ENCODE measurements around the gene AFF4.
"Not testable (repeated sequence)": the region's sequence is repeated elsewhere in the genome, so short reads cannot be mapped to it uniquely, and the experiment has no call there.

Gene AFF4

GRCh38 chr5:132860742-132861141 lies 102.7 kb downstream of the AFF4 start:
- Mint-ChIP-seq H3K4me3 (no peak overlapping the region), H3K36me3 (ENCODE audit: low read depth) (no peaks in the 10 kb centered on the region), H3K27ac (peak overlapping the region in 1 of 3 experiments; percentile 13), H3K9me3 (no peaks in the 10 kb centered on the region), H3K4me1 (peaks cover 6% of the 10 kb centered on the region), H3K27me3 (ENCODE audit: low read depth) (peaks cover 9% of the 10 kb centered on the region)
- no peak for TF ChIP-seq CTCF (IDR thresholded peaks at IDR 0.05; ENCODE audit: unreplicated experiment in 3 of 3)

GRCh38 chr5:132859889-132860437 lies 103.5 kb downstream of the AFF4 start:
- Mint-ChIP-seq H3K27ac (no peak overlapping the region), H3K9me3 (no peaks in the 10 kb centered on the region), H3K4me1 (no peaks in the 10 kb centered on the region), H3K4me3 (no peak overlapping the region), H3K36me3 (ENCODE audit: low read depth) (no peaks in the 10 kb centered on the region), H3K27me3 (ENCODE audit: low read depth) (peaks cover 15% of the 10 kb centered on the region)
- TF ChIP-seq CTCF (IDR thresholded peaks at IDR 0.05; ENCODE audit: unreplicated experiment in 3 of 3), result no peak

- H3K36me3 Mint-ChIP-seq (ENCODE audit: low read depth), result no peaks in the 10 kb centered on the region
- peaks cover 12% of the 10 kb centered on the region for H3K27me3 Mint-ChIP-seq (ENCODE audit: low read depth)
- TF ChIP-seq CTCF (IDR thresholded peaks at IDR 0.05; ENCODE audit: unreplicated experiment in 3 of 3), result no peak
Measured at GRCh38 chr5:132856011-132856410, 107.4 kb downstream of the AFF4 start.

GRCh38 chr5:132854992-132855391 lies 108.4 kb downstream of the AFF4 start:
- H3K36me3 Mint-ChIP-seq (ENCODE audit: low read depth); H3K4me3 Mint-ChIP-seq; H3K27ac Mint-ChIP-seq; H3K9me3 Mint-ChIP-seq; H3K4me1 Mint-ChIP-seq: not testable (repeated sequence)
- peaks cover 12% of the 10 kb centered on the region for H3K27me3 Mint-ChIP-seq (ENCODE audit: low read depth)

More at GRCh38 chr5:132856011-132856410, 107.4 kb downstream of the AFF4 start:
- Mint-ChIP-seq H3K4me3 (no peak overlapping the region), H3K9me3 (no peaks in the 10 kb centered on the region), H3K4me1 (no peaks in the 10 kb centered on the region), H3K27ac (no peak overlapping the region)

- H3K36me3 Mint-ChIP-seq (ENCODE audit: low read depth), result no peaks in the 10 kb centered on the region
- H3K4me3 Mint-ChIP-seq, result no peak overlapping the region
- H3K4me1 Mint-ChIP-seq, result no peaks in the 10 kb centered on the region
- H3K9me3 Mint-ChIP-seq, result no peaks in the 10 kb centered on the region
- no peak overlapping the region for H3K27ac Mint-ChIP-seq
- no peak for TF ChIP-seq CTCF (IDR thresholded peaks at IDR 0.05; ENCODE audit: unreplicated experiment in 3 of 3)
- H3K27me3 Mint-ChIP-seq (ENCODE audit: low read depth), result peaks cover 12% of the 10 kb centered on the region
Measured at GRCh38 chr5:132854301-132854700, 109.1 kb downstream of the AFF4 start.

- H3K4me3 Mint-ChIP-seq, result no peak overlapping the region
- no peaks in the 10 kb centered on the region for H3K9me3 Mint-ChIP-seq
- no peak for TF ChIP-seq CTCF (IDR thresholded peaks at IDR 0.05; ENCODE audit: unreplicated experiment in 3 of 3)
- peaks cover 12% of the 10 kb centered on the region for H3K27me3 Mint-ChIP-seq (ENCODE audit: low read depth)
- H3K27ac Mint-ChIP-seq, result no peak overlapping the region
- H3K36me3 Mint-ChIP-seq (ENCODE audit: low read depth), result no peaks in the 10 kb centered on the region
- H3K4me1 Mint-ChIP-seq, result no peaks in the 10 kb centered on the region
Measured at GRCh38 chr5:132853790-132854189, 109.6 kb downstream of the AFF4 start.
